ENCODE measurements around the gene PAIP1.
"Not testable (repeated sequence)": the region's sequence is repeated elsewhere in the genome, so short reads cannot be mapped to it uniquely, and the experiment has no call there.

Gene PAIP1

DNA sequence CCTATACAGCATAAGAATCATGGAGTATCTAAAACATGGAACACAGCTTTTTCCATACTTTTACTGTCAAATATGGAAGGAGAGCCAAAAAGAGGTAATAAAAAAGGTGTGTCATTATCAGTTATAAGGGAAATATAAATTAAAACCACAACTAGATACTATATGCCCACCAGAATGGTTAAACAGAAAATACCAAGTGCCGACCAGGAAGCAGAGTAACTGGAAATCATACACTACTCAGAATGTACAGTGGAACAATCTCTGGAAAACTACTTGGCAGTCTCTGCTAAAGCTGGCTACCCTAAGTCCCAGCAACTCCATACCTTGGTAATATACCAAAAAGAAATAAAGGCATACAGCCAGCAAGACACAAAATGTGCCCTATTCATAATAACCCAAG, 2.4 kb downstream of the PAIP1 start:
- H4K20me1 ChIP-seq (ENCODE audit: insufficient read depth): no peaks in the 10 kb centered on the region
- H3K27me3 ChIP-seq (ENCODE audit: insufficient read depth, low read depth): no peaks in the 10 kb centered on the region
- H3K4me1 ChIP-seq (ENCODE audit: low read depth, poor library complexity, severe bottlenecking): peaks cover 24% of the 10 kb centered on the region
- no peak overlapping the region for H3K27ac ChIP-seq
- H2AFZ ChIP-seq (ENCODE audit: low read depth): no peak overlapping the region
- peaks cover 46% of the 10 kb centered on the region for H3K79me2 ChIP-seq (ENCODE audit: insufficient read depth, low read depth)
- no peaks in the 10 kb centered on the region for H3K36me3 ChIP-seq (ENCODE audit: insufficient read depth)
- H3K4me3 ChIP-seq (IDR thresholded peaks at IDR 0.05; ENCODE audit: insufficient read depth, low read depth, low read length): no peak overlapping the region
- H3K9ac ChIP-seq: no peak overlapping the region
- H3K4me2 ChIP-seq: peak overlapping the region; percentile 84
- TF ChIP-seq, protein P1, sequence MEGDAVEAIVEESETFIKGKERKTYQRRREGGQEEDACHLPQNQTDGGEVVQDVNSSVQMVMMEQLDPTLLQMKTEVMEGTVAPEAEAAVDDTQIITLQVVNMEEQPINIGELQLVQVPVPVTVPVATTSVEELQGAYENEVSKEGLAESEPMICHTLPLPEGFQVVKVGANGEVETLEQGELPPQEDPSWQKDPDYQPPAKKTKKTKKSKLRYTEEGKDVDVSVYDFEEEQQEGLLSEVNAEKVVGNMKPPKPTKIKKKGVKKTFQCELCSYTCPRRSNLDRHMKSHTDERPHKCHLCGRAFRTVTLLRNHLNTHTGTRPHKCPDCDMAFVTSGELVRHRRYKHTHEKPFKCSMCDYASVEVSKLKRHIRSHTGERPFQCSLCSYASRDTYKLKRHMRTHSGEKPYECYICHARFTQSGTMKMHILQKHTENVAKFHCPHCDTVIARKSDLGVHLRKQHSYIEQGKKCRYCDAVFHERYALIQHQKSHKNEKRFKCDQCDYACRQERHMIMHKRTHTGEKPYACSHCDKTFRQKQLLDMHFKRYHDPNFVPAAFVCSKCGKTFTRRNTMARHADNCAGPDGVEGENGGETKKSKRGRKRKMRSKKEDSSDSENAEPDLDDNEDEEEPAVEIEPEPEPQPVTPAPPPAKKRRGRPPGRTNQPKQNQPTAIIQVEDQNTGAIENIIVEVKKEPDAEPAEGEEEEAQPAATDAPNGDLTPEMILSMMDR (conservative IDR thresholded peaks at IDR 0.05; ENCODE audit: low read depth, low read length): no peak

DNA sequence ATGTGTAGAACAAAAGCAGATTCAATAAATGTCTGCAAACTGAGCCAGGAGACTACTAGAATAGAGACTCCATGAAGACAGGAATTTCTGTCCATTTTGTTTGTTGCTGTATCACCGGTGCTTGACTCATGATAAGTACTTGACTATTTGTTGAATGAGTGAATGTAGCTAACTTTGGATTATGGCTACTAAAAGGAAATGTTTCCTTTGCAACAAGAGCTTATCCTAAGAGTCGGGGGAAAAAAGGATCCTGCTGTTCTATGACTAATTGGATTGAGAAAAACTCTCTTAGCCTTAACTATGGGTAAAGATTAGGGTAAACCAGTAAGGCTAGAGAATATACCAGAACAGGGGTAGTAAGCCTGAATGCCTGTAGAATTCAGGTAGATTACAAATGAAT, 3.5 kb downstream of the PAIP1 start:
- Histone ChIP-seq H3K4me1 (ENCODE audit: low read depth, poor library complexity, severe bottlenecking) (peaks cover 24% of the 10 kb centered on the region), H2AFZ (ENCODE audit: low read depth) (no peak overlapping the region), H4K20me1 (ENCODE audit: insufficient read depth) (no peaks in the 10 kb centered on the region), H3K36me3 (ENCODE audit: insufficient read depth) (no peaks in the 10 kb centered on the region), H3K27ac (no peak overlapping the region), H3K4me3 (IDR thresholded peaks at IDR 0.05; ENCODE audit: insufficient read depth, low read depth, low read length) (no peak overlapping the region), H3K9ac (no peak overlapping the region), H3K4me2 (no peak overlapping the region; the same call in 1 of the 2 replicates), H3K79me2 (ENCODE audit: insufficient read depth, low read depth) (peaks cover 46% of the 10 kb centered on the region), H3K27me3 (ENCODE audit: insufficient read depth, low read depth) (no peaks in the 10 kb centered on the region)
- TF ChIP-seq, protein P1 (conservative IDR thresholded peaks at IDR 0.05; ENCODE audit: low read depth, low read length): no peak

DNA sequence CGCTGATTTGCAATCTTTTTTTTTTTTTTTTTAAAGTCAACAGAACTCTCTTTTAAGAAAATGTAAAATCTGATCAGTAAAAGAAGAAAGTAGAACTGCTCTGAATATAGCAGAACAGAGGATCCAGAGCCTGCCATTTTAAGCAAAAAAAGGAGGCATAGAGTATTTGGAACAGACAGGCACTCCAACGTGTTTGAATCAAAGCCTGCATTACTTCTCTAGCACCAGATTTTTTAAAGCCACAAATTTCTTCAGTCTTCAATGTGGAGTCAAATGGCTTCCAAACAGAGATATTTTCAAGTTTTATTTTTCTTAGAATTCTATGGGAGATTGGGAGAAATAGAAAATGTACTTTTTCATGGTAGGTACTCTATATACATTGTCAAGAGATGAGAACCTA, 5.1 kb downstream of the PAIP1 start:
- 0 out of 2 replicates have a peak, but pooled peaks cover 5% of the 10 kb centered on the region for H3K36me3 ChIP-seq (ENCODE audit: insufficient read depth)
- no peaks in the 10 kb centered on the region for H4K20me1 ChIP-seq (ENCODE audit: insufficient read depth)

DNA sequence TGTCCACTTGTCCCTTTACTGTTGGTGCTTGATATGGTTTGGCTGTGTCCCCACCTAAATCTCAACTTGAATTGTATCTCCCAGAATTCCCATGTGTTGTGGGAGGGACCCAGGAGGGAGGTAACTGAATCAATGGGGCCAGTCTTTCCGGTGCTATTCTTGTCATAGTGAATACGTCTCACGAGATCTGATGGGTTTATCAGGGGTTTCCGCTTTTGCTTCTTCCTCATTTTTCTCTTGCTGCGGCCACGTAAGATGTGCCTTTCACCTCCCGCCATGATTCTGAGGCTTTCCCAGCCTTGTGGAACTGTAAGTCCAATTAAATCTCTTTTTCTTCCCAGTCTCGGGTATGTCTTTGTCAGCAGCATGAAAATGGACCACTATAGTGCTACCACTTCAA, 7.6 kb downstream of the PAIP1 start:
- not testable (repeated sequence) for H3K27me3 ChIP-seq (ENCODE audit: insufficient read depth, low read depth); H3K36me3 ChIP-seq (ENCODE audit: insufficient read depth); H3K4me2 ChIP-seq; H2AFZ ChIP-seq (ENCODE audit: low read depth); H4K20me1 ChIP-seq (ENCODE audit: insufficient read depth); H3K4me3 ChIP-seq (IDR thresholded peaks at IDR 0.05; ENCODE audit: insufficient read depth, low read depth, low read length); H3K4me1 ChIP-seq (ENCODE audit: low read depth, poor library complexity, severe bottlenecking); H3K9ac ChIP-seq; H3K27ac ChIP-seq
- H3K79me2 ChIP-seq (ENCODE audit: insufficient read depth, low read depth): peaks cover 27% of the 10 kb centered on the region; the same call in 1 of the 2 replicates

More for the DNA sequence above, 5.1 kb downstream of the PAIP1 start:
- Histone ChIP-seq H3K9ac (no peak overlapping the region), H3K27me3 (ENCODE audit: insufficient read depth, low read depth) (no peaks in the 10 kb centered on the region), H3K79me2 (ENCODE audit: insufficient read depth, low read depth) (peaks cover 46% of the 10 kb centered on the region), H3K4me1 (ENCODE audit: low read depth, poor library complexity, severe bottlenecking) (peaks cover 16% of the 10 kb centered on the region), H2AFZ (ENCODE audit: low read depth) (no peak overlapping the region), H3K4me3 (IDR thresholded peaks at IDR 0.05; ENCODE audit: insufficient read depth, low read depth, low read length) (no peak overlapping the region), H3K4me2 (no peak overlapping the region), H3K27ac (no peak overlapping the region)
- TF ChIP-seq, protein P1 (conservative IDR thresholded peaks at IDR 0.05; ENCODE audit: low read depth, low read length): no peak

DNA sequence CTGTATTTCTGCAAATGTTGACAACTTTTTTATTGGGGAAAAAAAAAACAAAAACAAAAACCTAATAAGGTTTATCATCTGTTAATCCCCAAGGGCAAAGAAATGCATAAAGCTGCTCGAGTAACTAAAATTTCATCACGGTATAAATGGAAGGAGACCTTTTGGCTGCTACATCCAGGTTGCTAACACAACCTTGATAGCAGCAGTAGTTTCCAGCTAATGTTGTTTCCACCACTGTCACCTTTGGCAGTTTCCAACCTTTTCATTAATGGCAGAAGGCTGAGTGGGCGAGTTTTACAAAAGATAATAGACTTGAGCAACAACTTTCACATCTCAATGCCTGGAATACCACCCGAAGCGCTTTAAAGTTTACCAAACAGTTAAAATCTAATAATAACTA, 8.5 kb downstream of the PAIP1 start:
- Histone ChIP-seq H3K79me2 (ENCODE audit: insufficient read depth, low read depth) (peaks cover 25% of the 10 kb centered on the region; the same call in 1 of the 2 replicates), H4K20me1 (ENCODE audit: insufficient read depth) (no peaks in the 10 kb centered on the region), H3K9ac (no peak overlapping the region), H3K27ac (no peak overlapping the region), H3K4me2 (no peak overlapping the region), H3K36me3 (ENCODE audit: insufficient read depth) (0 out of 2 replicates have a peak, but pooled peaks cover 5% of the 10 kb centered on the region), H3K4me3 (IDR thresholded peaks at IDR 0.05; ENCODE audit: insufficient read depth, low read depth, low read length) (no peak overlapping the region), H2AFZ (ENCODE audit: low read depth) (no peak overlapping the region), H3K4me1 (ENCODE audit: low read depth, poor library complexity, severe bottlenecking) (no peaks in the 10 kb centered on the region), H3K27me3 (ENCODE audit: insufficient read depth, low read depth) (no peaks in the 10 kb centered on the region)
- TF ChIP-seq, protein P1 (conservative IDR thresholded peaks at IDR 0.05; ENCODE audit: low read depth, low read length): no peak

Measured in KMS-11 (cell line).